Daoy (cell line): ENCODE data around the gene RNF208. TPM values are rescaled to one million over a fixed set of nuclear protein-coding genes. Genes with fewer than 3 reads are reported as not detected.

Experiments
- DNase-seq: peaks from one replicate; pipeline ENCODE4 v3.0.0-alpha.2; 2015; ENCODE audit warnings: low read depth
- total RNA-seq: library from RNA; depleted of rRNA; stranded (reverse); fragments of >200 nt; shearing (Covaris generic); gene quantifications from 2 replicates; pipeline ENCODE4 v1.2.3, GENCODE V29; 2014

The RNF208 gene
- total RNA-seq, 1 experiment from 2014 or later = not detected

GRCh38 chr9:137227853-137228505, 5.9 kb upstream of the RNF208 start:
- DNase-seq = no peak

DNA sequence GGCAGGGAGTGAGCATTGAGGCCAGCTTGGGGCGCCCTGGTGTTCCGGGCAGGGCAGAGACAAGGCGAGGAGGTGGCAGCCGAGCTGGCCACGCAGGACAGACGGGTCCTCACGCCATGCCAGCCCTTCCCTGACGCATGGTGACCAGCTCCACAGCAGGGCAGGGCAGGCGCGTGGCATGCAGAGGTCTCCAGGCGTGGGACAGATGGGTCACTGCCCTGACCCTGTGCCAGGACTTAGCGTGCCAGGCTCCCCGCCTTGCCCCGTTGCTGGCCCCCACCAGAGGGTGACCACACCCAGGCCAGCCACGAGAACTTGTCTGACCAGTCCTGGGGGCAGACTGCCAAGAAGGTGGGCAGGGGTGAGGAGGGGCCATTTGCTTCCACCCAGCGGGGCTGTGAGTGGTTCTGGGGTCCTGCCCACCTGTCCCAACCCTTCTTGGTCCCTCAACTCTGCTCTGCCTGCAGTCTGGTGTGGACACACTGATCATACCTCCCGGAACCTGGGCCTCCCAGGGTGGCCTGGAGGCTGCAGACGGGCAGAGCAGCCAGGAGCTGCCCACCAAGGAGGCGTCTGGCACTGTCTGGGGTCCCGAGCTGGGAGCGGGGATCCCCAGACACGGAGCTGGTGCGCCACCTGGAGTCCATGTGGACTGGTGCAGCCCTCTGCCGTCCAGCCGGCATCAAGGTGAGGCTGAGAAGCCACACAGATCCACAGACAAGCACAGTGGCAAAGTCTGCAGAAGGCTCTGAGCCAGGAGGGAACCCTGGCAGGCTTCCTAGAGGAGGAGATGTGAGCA, 5.2 kb upstream of the RNF208 start, which contains the start of gene RNF224:
Gene RNF224, plus strand, starts transcription at position 449 of the 799 bp plus-strand sequence. CDS start 834 bp downstream, outside the sequence.
- DNase-seq = peak; percentile 90

DNA sequence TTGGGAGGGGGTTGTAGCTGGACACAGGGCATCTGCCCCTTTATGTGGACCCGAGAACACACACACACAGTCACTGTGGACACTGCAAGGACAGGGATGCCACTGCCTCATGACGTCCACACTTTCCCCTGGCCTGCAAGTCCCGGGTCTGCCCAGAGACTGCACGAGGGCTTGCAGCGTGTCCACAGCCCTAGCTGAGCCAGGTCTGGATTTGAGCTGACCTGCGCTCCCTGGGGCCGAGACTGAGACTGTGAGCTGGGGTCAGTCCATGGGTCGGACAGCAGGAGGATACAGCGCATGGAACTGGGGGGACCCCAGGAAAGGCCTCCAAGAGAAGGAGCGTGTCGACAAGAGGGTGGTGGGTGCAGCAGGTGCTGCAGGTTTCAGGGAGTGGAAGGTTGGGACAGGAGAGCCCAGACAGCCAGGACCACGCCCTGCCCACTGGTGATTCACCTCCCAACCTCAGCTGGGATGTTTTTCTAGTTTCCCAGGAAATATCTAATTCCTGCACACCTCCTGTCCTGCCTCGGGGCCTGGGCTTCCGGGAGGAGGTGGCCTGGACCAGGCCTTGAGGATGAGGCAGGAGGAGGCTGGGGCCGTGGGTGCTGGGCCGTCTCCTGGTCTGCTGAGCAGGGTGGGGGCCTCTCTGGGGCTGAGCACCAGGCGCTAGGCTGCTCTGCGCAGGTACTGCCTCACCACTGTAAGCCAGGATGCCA, 4.5 kb upstream of the RNF208 start:
- peak; percentile 67 for DNase-seq

DNA sequence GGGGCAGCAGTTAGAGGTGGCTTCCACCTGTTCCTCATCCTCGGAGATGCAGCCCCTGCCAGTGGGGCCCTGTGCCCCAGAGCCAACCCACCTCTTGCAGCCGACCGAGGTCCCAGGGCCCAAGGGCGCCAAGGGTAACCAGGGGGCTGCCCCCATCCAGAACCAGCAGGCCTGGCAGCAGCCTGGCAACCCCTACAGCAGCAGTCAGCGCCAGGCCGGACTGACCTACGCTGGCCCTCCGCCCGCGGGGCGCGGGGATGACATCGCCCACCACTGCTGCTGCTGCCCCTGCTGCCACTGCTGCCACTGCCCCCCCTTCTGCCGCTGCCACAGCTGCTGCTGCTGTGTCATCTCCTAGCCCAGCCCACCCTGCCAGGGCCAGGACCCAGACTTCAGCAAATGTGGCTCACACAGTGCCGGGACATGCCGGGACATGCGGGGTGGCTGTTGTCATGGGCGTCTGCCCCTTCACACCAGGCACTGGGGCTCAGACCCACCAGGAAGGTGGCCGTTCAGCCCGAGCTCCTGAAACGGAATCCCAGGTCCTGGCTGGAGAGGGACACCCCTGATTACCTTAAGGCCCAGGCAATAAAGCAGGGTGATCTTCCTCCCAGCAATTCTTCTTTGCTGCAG, 3.8 kb upstream of the RNF208 start:
- DNase-seq = no peak

DNA sequence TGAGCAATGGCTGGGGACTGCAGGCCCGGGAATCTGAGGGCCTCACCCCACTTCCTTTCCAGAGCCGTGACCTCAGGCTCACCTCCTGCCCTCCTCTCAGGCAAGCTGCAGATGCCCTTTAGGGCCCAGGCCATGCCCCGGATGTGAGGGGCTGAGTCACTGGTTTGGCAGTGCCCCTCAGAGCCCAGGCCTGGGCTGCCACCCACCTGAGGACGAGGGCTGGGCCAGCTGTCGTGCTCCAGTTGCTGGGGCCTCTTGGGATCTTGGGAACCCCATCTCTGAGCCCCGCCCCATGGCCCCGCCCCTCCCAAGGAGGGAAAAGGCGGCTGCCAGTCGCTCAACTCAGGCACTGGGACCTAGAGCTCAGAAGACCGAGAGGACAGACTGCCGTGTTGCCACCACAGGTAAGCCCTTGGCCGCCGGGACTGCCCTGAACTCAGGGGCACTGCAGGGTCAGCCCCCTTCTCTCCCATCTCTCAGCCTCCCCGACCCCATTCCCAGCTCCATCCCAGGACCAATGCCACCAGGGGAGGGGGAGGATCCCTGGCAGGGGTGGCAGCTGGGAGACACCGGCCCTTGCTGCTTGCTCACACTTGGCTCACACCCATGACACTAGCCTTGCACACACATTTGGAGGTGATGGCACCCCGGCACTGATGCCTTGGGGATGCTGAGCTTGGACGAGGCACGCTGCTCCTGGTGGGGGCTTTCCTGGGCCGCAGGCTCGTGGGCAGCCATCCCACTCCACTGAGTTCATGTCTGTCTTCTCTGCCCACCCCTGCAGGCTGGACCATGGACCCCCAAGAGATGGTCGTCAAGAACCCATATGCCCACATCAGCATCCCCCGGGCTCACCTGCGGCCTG, 3.0 kb upstream of the RNF208 start, which contains the start of gene CYSRT1:
Gene CYSRT1, plus strand, starts transcription at position 345 of the 865 bp plus-strand sequence. Its CDS starts 448 bp downstream, at position 793.
- DNase-seq = no peak

DNA sequence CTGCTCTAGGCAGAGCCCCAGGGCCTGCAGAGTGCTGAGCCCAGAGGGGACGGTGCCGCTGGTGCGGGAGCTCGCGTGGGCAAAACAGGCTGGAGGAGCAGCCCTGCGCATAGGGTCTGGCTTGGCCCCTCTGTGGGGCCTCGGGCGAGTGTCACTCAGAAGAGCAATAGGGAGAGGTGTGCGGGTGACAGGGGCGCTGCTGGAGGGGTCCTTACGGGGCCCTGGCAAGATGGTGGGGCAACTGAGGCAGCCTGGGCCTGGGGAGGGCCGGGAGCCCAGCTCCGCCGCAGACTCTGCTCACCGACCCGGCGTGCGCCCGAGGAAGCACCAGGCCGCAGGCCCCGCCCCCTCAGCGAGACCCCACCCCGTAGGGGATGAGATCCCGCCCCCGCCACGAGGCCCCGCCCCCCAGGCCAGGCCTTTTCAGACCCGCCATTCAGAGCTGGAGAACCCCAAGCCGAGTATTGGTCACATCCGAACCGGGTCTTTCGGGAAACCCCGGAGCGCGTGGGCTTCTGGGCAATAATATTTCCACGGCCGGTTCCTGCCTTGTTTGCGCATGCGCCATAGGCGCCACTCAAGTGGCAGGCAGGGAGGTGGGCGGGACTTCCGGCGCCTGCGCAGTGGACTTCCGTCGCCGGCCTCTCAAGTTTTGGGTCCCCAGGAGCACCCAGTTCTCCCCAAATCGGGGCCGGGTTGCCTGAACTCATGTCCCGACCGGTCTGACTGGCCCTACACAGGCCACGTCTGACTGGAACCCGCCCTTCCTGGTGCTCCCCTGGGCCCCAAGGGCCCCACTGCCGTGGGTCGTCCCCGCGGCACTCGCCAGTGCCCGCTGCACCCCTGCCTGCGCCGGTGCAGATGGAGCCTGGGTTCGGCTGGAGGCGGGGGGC, 1.3 kb upstream of the RNF208 start:
- DNase-seq = peak; percentile 99

DNA sequence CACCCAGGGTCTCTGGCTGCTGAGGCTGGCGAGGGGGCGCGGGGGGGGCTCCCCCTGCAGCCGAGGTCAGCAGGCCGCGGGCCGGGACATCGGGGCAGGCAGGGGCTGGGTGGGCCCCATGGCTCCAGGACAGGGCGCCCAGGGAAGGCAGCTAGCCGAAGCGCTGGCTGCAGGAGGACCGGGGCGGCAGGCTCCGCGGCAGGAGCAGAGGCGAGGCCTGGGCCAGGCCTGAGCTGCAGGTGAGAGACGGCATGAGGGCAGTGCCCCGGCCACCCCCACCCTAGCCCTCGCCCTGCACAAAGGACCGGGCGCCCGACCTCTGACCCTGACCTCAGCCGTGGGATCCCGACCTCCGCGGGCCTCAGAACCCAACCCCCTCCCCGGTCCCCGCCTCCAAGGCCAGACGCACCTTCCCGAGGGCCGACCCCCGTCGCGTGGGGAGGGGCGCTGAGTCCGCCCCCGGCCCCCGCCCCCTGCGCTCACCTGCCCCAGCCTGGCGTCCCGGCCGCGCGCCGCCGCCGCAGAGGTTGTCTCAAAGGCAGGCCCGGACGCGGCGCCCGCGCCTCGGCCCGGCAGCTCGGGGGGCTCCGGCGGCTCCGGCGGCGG, 431 bp downstream of the RNF208 start:
- no peak for DNase-seq

GRCh38 chr9:137221095-137221505, 940 bp downstream of the RNF208 start:
- DNase-seq = no peak

DNA sequence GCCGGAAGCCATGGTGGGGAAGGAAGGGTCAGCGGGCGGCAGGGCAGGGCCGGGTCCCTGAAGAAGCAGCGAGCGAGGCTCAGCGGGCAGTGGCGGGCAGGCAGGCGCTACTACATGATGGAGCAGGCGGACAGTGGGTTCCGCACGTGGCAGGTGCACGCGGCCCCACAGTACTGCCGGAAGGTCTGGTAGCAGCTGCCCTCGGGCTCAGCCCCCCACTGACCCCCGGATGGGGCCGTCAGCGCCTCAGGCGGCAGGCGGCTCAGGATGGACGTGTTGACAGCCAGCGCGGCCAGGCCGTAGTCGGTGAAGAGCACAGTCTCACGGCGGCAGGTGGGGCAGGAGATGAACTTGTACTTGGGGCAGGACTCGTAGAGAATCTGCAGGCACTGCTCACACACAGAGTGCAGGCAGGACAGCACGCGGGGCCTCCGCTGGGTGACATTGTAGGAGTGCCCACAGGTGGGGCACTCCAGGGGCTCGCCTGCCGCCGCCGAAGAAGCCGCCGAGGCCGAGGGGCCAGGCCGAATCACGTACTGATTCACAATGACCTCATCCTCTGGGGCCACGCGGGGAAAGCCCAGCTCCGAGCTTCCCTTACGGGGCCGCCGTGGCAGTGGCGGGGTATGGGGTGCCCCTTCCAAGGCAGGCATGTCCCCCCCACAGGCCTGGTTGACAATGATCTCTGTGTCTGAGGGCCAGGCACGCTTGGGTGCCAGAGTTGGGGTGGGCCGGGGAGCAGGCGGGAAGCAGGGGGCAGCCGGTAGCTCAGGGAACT, 1.5 kb downstream of the RNF208 start:
- no peak for DNase-seq

DNA sequence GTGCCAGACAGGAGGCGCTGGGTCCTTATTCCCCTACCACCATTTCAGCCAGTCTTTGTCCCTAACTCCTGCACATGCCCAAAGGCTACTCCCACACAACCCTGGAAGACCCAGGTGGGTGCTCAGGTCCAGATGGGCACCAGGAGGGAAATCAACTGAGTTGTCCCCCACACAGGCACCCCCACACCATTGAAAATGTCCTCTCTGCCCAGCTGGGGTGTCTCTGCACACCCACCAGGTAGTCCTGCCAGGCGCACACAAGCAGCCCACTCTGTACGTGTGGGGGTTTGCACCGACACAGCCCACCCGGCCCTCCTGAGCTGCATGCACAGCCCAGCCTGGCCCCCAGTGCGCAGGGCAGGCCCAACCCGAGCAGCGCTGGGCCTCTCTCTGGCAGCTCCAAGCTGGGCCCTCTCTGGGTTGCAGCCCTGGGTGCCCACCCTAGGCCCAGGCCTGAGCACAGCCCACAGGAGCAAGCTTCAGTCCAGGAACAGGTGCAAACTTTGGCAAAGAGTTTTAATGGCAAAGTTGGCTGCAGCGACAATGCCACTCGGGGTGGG, 2.2 kb downstream of the RNF208 start:
- DNase-seq = no peak

GRCh38 chr9:137218754-137219271, 3.2 kb downstream of the RNF208 start:
- peak; percentile 87 for DNase-seq

DNA sequence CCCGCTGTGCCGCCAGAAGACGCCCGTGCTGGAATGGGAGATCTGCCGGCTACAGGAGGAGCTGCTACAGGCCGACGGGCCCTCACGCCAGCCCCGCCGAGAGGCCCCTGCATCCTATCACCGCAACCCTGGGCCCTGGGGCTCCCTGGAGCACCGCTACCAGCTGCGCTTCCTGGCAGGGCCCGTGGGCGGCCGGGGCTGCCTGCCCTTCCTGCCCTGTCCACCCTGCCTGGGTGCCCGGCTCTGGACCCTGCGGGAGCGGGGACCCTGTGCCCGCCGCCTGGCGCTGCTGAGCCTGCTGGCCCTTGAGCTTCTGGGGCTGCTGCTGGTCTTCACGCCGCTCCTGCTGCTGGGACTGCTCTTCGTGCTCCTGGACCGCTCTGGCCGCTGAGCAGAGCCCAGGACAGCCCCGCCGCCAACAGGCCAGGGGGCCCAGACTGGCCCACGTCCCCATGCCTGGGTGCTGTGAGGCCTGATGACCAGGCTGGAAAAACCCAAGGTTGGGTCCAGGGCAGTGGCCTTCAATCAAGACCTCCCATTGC, 3.8 kb downstream of the RNF208 start:
- no peak for DNase-seq

- DNase-seq = no peak
These were observed 4.5 kb downstream of the RNF208 start for GRCh38 chr9:137217276-137218211.

DNA sequence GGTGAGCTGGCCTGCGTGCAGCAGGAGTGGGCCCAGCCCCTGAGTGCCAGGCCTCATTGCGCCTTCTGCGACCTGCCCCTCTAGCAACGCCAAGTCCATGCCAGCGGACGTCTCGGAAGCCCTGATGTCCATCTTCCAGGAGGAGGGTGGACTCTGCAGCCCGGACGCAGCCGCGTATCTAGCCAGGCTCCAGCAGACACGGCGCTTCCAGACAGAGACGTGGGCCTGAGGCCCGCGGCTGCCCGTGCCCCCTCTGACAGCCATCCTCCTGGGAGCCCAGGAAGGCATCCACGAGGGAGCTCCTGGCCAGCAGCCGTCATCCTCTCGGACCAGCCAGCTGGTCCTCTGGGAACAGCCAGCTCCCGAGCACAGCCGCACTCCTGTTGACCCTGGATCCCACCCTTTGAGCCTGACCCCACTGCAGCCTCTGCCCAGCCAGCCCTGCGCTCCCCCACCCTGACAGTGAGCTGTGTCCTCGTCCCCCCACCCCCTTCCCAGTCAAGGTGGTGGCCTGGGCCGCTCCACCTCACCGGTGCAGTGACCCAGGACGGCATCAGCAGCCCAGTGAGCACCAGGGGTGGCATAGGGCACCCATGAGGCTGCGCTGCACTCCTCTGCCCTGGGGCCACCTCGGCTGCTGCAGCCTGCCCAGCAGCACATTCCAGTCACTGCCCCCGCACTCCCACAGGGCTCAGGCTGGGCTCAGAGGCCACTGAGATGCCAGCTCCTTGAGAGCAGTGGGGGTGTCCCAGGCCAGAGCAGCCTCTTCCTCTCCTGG, 5.7 kb downstream of the RNF208 start:
- no peak for DNase-seq

DNA sequence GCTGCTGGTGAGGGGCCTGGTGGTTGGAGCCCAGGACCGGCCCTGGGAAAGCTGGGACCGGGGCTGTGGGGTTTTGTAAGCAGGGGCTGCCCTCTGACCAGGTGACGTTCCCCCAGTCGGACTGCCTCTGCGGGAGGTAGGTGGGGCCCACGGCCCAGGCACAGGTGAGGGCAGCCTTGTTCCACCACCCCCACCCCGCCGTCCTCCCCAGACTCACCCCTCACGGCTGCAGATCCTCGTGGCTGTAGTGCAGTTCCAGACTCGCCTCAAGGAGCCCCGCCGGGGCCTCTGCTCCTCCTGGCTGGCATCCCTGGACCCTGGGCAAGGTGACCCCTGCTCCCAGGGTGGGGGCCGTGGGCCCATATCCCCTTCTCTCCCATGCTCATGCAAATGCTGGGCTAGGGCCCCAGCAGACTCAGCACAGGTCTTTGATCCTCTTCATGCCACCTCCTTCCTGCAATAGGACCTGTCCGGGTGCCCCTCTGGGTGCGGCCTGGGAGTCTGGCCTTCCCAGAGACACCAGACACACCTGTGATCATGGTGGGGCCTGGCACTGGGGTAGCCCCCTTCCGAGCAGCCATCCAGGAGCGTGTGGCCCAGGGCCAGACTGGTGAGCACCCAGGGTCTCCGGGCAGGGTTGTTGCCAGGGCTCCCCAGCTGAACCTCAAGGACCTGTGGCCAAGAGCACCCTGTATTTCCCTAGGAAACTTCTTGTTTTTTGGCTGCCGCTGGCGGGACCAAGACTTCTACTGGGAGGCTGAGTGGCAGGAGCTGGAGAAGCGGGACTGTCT, 6.6 kb downstream of the RNF208 start:
- no peak for DNase-seq
